Neural progenitor cell (in vitro differentiated cells): ENCODE results near the gene JAK1. TPM values are rescaled to one million over a fixed set of nuclear protein-coding genes. Genes with fewer than 3 reads are reported as not detected.
"Not testable (repeated sequence)": the region's sequence is repeated elsewhere in the genome, so short reads cannot be mapped to it uniquely, and the experiment has no call there.

ENCODE experiments used
- DNase-seq: peaks from one replicate; pipeline ENCODE4 v3.0.0-alpha.2; 2016; ENCODE audit warnings: low spot score
- H2AFZ ChIP-seq: fragments of 200-600 bp; sonication (generic); replicated peaks from 2 replicates; pipeline ENCODE4 v1.6.1; 2016; ENCODE audit warnings: antibody characterized with exemption
- H3F3A ChIP-seq: fragments of 200-600 bp; sonication (generic); 2 replicates; pipeline ENCODE4 v1.6.1; 2016; ENCODE audit warnings: antibody characterized with exemption, low read depth
- H3K27ac ChIP-seq: fragments of 200-600 bp; sonication (generic); 2 replicates; pipeline ENCODE4 v1.5.1; 2016; ENCODE audit warnings: mild to moderate bottlenecking
- H3K27me3 ChIP-seq: fragments of 200-600 bp; sonication (generic); 2 replicates; pipeline ENCODE4 v1.6.1; 2016; ENCODE audit warnings: mild to moderate bottlenecking, moderate library complexity
- H3K36me3 ChIP-seq: fragments of 200-600 bp; sonication (generic); 2 replicates; pipeline ENCODE4 v1.5.1; 2016
- H3K4me1 ChIP-seq: fragments of 200-600 bp; sonication (generic); 2 replicates; pipeline ENCODE4 v1.6.1; 2016; ENCODE audit warnings: mixed run types
- H3K4me2 ChIP-seq: fragments of 200-600 bp; sonication (generic); 2 replicates; pipeline ENCODE4 v1.6.1; 2016
- H3K4me3 ChIP-seq: fragments of 200-600 bp; sonication (generic); 2 replicates; pipeline ENCODE4 v1.5.1; 2016
- H3K79me2 ChIP-seq: fragments of 200-600 bp; sonication (generic); 2 replicates; pipeline ENCODE4 v1.6.1; 2016; ENCODE audit warnings: low read depth
- H3K9ac ChIP-seq: fragments of 200-600 bp; sonication (generic); 2 replicates; pipeline ENCODE4 v1.6.1; 2016
- H3K9me3 ChIP-seq: fragments of 200-600 bp; sonication (generic); 2 replicates; pipeline ENCODE4 v1.5.1; 2016; ENCODE audit warnings: low read depth
- H4K20me1 ChIP-seq: fragments of 200-600 bp; sonication (generic); 2 replicates; pipeline ENCODE4 v1.6.1; 2016; ENCODE audit warnings: low read depth
- H3K27ac Mint-ChIP-seq: 3 replicates; pipeline ENCODE4 v1.8.0; 2021; ENCODE audit warnings: mixed read lengths
- H3K27me3 Mint-ChIP-seq: 2 replicates; pipeline ENCODE4 v1.8.0; 2022; ENCODE audit warnings: low read depth, mild to moderate bottlenecking, inconsistent platforms, moderate library complexity, mixed read lengths; ENCODE audit not compliant: insufficient read depth
- H3K36me3 Mint-ChIP-seq: 3 replicates; pipeline ENCODE4 v1.8.0; 2021; ENCODE audit warnings: mixed read lengths
- H3K4me1 Mint-ChIP-seq: 3 replicates; pipeline ENCODE4 v1.8.0; 2021; ENCODE audit warnings: mixed read lengths
- H3K4me3 Mint-ChIP-seq: 3 replicates; pipeline ENCODE4 v1.8.0; 2021; ENCODE audit warnings: mild to moderate bottlenecking, moderate library complexity, mixed read lengths
- H3K9me3 Mint-ChIP-seq: 3 replicates; pipeline ENCODE4 v1.8.0; 2020; ENCODE audit warnings: mixed read lengths
- EZH2 ChIP-seq: fragments of 200-600 bp; sonication (generic); IDR thresholded peaks from 2 replicates; pipeline ENCODE4 v1.6.1; 2017; ENCODE audit warnings: antibody characterized with exemption, mild to moderate bottlenecking, moderate library complexity
- EZH2phosphoT487 ChIP-seq: fragments of 200-600 bp; sonication (generic); IDR thresholded peaks from 2 replicates; pipeline ENCODE4 v1.6.1; 2017; ENCODE audit warnings: antibody characterized with exemption
- total RNA-seq: library from RNA; depleted of rRNA; stranded (reverse); fragments of >200 nt; gene quantifications from 2 replicates; pipeline ENCODE4 v1.2.3, GENCODE V29; 2015; ENCODE audit warnings: low replicate concordance
- TF ChIP-seq, protein P1 (sequence below): fragments of 200-600 bp; sonication (generic); IDR thresholded peaks from 2 replicates; pipeline ENCODE4 v1.5.1; 2017; ENCODE audit warnings: antibody characterized with exemption, mild to moderate bottlenecking

Gene JAK1
- total RNA-seq, 1 donor from 2014 or later, result 6.5 TPM

DNA sequence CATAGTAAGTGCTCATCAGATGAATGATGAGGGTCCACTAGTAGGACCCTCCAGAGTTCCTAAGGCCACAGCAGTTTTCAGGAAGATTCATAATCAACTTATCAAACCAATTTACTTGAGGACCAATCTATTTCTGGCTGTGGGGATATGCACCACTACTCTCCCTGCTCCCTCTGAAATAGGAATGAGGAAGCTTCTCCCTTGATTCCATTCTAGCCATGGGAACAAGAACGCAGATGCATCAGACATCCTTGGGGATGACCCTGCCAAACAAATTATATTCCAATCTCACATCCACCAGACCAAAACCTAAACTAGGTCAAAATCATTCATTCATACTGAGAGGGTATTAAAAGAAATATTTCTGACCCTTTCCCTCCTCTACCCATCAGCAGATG is 31.5 kb downstream of the JAK1 start:
- Histone ChIP-seq H3F3A (no peaks in the 10 kb centered on the region), H2AFZ (no peak overlapping the region), H3K9ac (no peak overlapping the region), H3K9me3 (no peaks in the 10 kb centered on the region), H3K4me3 (no peak overlapping the region), H3K36me3 (no peaks in the 10 kb centered on the region), H3K79me2 (no peaks in the 10 kb centered on the region), H3K27ac (no peak overlapping the region), H3K4me2 (no peak overlapping the region), H4K20me1 (no peaks in the 10 kb centered on the region), H3K27me3 (no peaks in the 10 kb centered on the region), H3K4me1 (no peaks in the 10 kb centered on the region)
- Mint-ChIP-seq H3K4me1 (peaks cover 8% of the 10 kb centered on the region), H3K36me3 (no peaks in the 10 kb centered on the region), H3K4me3 (no peak overlapping the region), H3K9me3 (peaks cover 10% of the 10 kb centered on the region), H3K27ac (no peak overlapping the region), H3K27me3 (no peaks in the 10 kb centered on the region)
- DNase-seq, result no peak
- TF ChIP-seq, protein P1, sequence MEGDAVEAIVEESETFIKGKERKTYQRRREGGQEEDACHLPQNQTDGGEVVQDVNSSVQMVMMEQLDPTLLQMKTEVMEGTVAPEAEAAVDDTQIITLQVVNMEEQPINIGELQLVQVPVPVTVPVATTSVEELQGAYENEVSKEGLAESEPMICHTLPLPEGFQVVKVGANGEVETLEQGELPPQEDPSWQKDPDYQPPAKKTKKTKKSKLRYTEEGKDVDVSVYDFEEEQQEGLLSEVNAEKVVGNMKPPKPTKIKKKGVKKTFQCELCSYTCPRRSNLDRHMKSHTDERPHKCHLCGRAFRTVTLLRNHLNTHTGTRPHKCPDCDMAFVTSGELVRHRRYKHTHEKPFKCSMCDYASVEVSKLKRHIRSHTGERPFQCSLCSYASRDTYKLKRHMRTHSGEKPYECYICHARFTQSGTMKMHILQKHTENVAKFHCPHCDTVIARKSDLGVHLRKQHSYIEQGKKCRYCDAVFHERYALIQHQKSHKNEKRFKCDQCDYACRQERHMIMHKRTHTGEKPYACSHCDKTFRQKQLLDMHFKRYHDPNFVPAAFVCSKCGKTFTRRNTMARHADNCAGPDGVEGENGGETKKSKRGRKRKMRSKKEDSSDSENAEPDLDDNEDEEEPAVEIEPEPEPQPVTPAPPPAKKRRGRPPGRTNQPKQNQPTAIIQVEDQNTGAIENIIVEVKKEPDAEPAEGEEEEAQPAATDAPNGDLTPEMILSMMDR, result no peak
- TF ChIP-seq EZH2 (no peak), EZH2phosphoT487 (no peak)

DNA sequence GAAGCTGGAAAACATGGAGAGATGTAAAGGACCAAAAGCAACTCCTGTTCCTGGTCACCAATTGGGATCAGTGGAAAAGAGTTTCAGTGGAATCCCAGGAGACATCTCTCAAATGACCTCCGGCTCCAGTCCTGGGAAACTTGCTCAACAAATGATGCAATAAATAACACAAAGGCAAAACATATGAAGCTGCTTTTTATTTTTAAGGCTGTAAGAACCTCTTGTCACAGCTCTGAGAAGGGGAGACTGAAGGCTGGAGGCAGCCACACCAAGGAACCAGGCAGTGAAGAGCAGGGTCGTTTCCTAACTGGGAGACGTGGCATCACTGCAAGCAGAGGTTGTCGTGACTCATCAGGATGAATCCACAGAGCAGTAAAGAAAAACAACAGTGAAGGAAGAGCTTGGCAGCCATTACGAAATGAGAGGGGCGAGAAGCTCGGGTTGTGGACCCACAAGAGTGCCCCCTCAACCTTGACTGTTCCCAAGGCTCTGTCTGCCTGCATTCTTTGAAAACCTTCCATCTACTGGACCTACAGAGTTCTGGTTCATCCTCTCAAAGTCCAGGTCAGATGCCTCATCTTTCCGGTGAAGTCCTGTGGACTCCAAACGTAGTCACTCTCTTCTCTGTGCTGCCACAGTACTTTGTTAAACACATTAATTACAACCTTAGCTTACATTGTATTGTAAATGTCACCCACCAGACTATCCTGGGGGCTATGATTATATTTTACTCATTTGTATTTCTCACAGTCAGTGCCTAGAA is 32.1 kb downstream of the JAK1 start:
- peaks cover 14% of the 10 kb centered on the region for H3K9me3 Mint-ChIP-seq
- DNase-seq, result no peak
- H3K4me3 ChIP-seq, result no peak overlapping the region
- H3K4me1 Mint-ChIP-seq, result peaks cover 8% of the 10 kb centered on the region
- H3K27me3 ChIP-seq, result no peaks in the 10 kb centered on the region
- H4K20me1 ChIP-seq, result no peaks in the 10 kb centered on the region
- H3F3A ChIP-seq, result no peaks in the 10 kb centered on the region
- no peak overlapping the region for H3K27ac Mint-ChIP-seq
- H3K9ac ChIP-seq, result no peak overlapping the region
- no peaks in the 10 kb centered on the region for H3K79me2 ChIP-seq
- no peaks in the 10 kb centered on the region for H3K27me3 Mint-ChIP-seq
- no peaks in the 10 kb centered on the region for H3K9me3 ChIP-seq
- no peaks in the 10 kb centered on the region for H3K36me3 Mint-ChIP-seq
- TF ChIP-seq EZH2, result no peak
- TF ChIP-seq EZH2phosphoT487, result no peak
- no peak overlapping the region for H3K4me3 Mint-ChIP-seq
- H2AFZ ChIP-seq, result no peak overlapping the region
- H3K4me2 ChIP-seq, result no peak overlapping the region
- H3K4me1 ChIP-seq, result no peaks in the 10 kb centered on the region
- H3K27ac ChIP-seq, result no peak overlapping the region
- H3K36me3 ChIP-seq, result no peaks in the 10 kb centered on the region

DNA sequence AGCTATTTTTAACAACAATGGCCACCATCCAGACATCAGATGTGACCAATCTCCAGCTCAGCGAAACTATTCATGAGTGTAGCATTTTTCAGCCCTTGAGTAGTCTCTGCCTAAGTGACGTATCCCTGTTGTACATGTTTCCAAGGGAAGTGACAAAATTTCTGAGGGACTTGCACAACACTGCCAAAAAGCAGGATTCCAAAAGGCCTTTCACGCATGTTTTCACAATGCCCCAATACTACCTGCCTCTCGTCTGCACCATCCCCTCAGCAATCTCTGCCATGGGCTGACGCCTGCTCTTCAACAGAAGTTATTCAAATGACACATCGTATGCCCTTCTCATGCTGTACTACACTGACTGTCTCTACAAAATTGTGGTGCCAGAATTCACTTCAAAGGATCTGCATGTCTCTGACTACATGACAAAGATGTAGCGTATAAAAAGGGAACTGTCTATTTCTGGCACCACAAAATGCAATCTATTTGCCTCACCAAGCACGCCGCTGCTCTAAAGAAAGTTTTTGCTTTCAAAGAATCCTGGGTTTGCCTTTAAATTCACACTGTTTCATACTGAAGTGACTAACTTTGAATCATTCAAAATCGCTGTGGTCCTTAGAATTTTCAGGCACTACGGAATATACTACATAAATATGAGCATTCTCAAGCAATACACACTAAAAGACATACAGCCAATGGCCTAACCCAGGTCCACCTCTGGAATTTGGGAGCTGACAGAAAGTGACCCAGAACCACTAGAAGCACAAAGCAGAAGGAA is 32.9 kb downstream of the JAK1 start:
- Mint-ChIP-seq H3K4me1 (peaks cover 12% of the 10 kb centered on the region), H3K9me3 (peaks cover 14% of the 10 kb centered on the region), H3K36me3 (no peaks in the 10 kb centered on the region), H3K4me3 (no peak overlapping the region), H3K27me3 (no peaks in the 10 kb centered on the region), H3K27ac (no peak overlapping the region)
- Histone ChIP-seq H3K4me2 (no peak overlapping the region), H3K27me3 (no peaks in the 10 kb centered on the region), H3K79me2 (no peaks in the 10 kb centered on the region), H2AFZ (no peak overlapping the region), H3K36me3 (no peaks in the 10 kb centered on the region), H3F3A (no peaks in the 10 kb centered on the region), H3K9ac (no peak overlapping the region), H3K27ac (no peak overlapping the region), H4K20me1 (no peaks in the 10 kb centered on the region), H3K4me1 (peaks cover under 1% of the 10 kb centered on the region), H3K4me3 (no peak overlapping the region), H3K9me3 (no peaks in the 10 kb centered on the region)
- no peak for DNase-seq
- no peak for TF ChIP-seq EZH2
- TF ChIP-seq, protein P1, result no peak
- no peak for TF ChIP-seq EZH2phosphoT487

DNA sequence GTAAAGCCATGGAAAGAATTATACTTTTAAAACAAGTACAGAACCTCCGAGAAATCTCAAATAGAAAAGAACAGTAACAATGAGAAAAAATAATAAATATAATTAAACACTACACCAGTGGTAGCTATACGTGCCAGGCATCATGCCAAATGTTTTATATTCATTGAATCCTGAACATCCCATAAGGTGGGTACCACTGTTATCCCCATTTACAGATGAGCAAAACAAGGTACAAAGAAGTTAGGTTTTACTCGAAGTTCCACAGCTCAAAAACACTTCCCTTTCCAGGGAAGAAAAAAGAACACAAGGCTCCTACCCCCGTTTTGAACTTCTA is 33.4 kb downstream of the JAK1 start:
- Histone ChIP-seq H3K4me1 (peaks cover 6% of the 10 kb centered on the region), H3K79me2 (no peaks in the 10 kb centered on the region), H3K9me3 (no peaks in the 10 kb centered on the region), H3K27me3 (no peaks in the 10 kb centered on the region), H3K4me3 (no peak overlapping the region), H4K20me1 (no peaks in the 10 kb centered on the region), H3K27ac (no peak overlapping the region), H3K9ac (no peak overlapping the region), H3F3A (no peaks in the 10 kb centered on the region), H2AFZ (no peak overlapping the region), H3K4me2 (no peak overlapping the region), H3K36me3 (no peaks in the 10 kb centered on the region)
- peaks cover 17% of the 10 kb centered on the region for H3K4me1 Mint-ChIP-seq
- no peaks in the 10 kb centered on the region for H3K36me3 Mint-ChIP-seq
- H3K27me3 Mint-ChIP-seq, result no peaks in the 10 kb centered on the region
- no peak for TF ChIP-seq EZH2
- TF ChIP-seq EZH2phosphoT487, result no peak
- TF ChIP-seq, protein P1, result no peak
- no peak overlapping the region for H3K4me3 Mint-ChIP-seq
- no peak overlapping the region for H3K27ac Mint-ChIP-seq
- H3K9me3 Mint-ChIP-seq, result peaks cover 14% of the 10 kb centered on the region
- DNase-seq, result no peak

DNA sequence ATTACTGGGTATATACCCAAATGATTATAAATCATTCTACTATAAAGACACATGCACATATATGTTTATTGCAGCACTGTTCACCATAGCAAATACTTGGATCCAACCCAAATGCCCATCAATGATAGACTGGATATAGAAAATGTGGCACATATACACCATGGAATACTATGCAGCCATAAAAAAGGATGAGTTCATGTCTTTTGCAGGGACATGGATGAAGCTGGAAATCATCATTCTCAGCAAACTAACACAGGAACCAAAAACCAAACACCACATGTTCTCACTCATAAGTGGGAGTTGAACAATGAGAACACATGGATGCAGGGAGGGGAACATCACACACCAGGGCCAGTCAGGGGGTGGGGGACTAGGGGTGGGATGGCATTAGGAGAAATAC is 35.7 kb downstream of the JAK1 start:
- H4K20me1 ChIP-seq, H3K36me3 ChIP-seq, H3K4me2 ChIP-seq, DNase-seq, H3K27me3 ChIP-seq, H3K9me3 Mint-ChIP-seq, H3K4me3 ChIP-seq, H3F3A ChIP-seq, H3K9me3 ChIP-seq, H3K4me3 Mint-ChIP-seq, H3K36me3 Mint-ChIP-seq, H3K79me2 ChIP-seq, H3K27ac ChIP-seq, H2AFZ ChIP-seq, H3K9ac ChIP-seq, H3K27me3 Mint-ChIP-seq, H3K4me1 ChIP-seq, H3K27ac Mint-ChIP-seq: not testable (repeated sequence)
- peaks cover 20% of the 10 kb centered on the region for H3K4me1 Mint-ChIP-seq
